SK-N-SH treated with all-trans-retinoic acid at 6 μM for 48 hours (cell line): ENCODE data around the gene RAB38.

Experiments used
- POU6F1 ChIP-seq: fragments of 250-450 bp; sonication (Bioruptor Pico); IDR thresholded peaks from 2 replicates; pipeline ENCODE4 v1.8.0; 2021; ENCODE audit warnings: low read depth, mild to moderate bottlenecking, moderate library complexity, borderline replicate concordance
- PPARA ChIP-seq: fragments of 250-450 bp; sonication (Bioruptor Pico); IDR thresholded peaks from 2 replicates; pipeline ENCODE4 v1.5.0; 2020; ENCODE audit warnings: mild to moderate bottlenecking, borderline replicate concordance
- ZNF70 ChIP-seq: fragments of 450-650 bp; formaldehyde crosslinking; IDR thresholded peaks from 2 replicates; pipeline ENCODE4 v1.5.0; 2020; ENCODE audit warnings: mild to moderate bottlenecking, moderate library complexity

DNA sequence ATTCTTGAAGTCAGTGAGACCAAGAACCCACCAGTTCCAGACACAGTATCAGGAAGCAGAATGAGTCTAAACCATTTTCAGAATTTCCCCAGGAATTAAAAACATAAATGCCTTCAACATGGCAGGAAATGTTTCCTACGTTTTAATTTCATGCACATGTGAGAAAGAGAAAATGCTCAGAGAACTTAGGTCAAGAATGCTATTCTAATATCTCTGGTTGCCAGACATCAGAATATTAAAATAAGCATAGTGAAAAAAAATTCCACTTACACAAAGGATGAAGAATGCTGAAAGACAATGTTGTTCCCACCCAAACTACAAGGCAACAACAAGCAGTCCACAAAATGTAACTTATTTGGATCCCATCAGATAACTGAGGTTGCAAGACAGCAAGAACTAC is 104.8 kb downstream of the RAB38 start:
- TF ChIP-seq POU6F1 (CRISPR knock-in tag) (no peak), ZNF70 (no peak), PPARA (CRISPR knock-in tag) (no peak)
